Pancreas (tissue), 10 donors: ENCODE measurements around the gene CDC14B. TPM values are rescaled to one million over a fixed set of nuclear protein-coding genes. Genes with fewer than 3 reads are reported as not detected.

Source experiments
- ATAC-seq, 4 donors: fragments of 200-7000 bp; cut with Tn5 transposase; one replicate each; pipeline versions ENCODE4 v1.8.0 to v1.9.1; 2020; ENCODE audit warnings: mild to moderate bottlenecking in 4 of 4, moderate library complexity in 4 of 4
- DNase-seq, 6 donors: peaks; one replicate each; pipeline ENCODE4 v3.0.0-alpha.2; 2020
- FAIRE-seq: peaks from 2 replicates; lab custom pipeline; 2012; peaks lifted over from hg19 to GRCh38; lab: Jason Lieb, UNC
- H3K27ac ChIP-seq, 4 donors: fragments of 200-600 bp; sonication (generic); 1 replicate in 3 of 4; 2 replicates in 1 of 4; pipeline versions ENCODE4 v1.5.0 to v1.8.0; 2020
- H3K27me3 ChIP-seq, 4 donors: fragments of 200-600 bp; one replicate each; pipeline ENCODE4 v1.8.0; 2021
- H3K36me3 ChIP-seq, 3 donors: fragments of 200-600 bp; sonication (generic) in 1 of 3; one replicate each; pipeline versions ENCODE4 v1.5.0 to v1.8.0; 2020 to 2021
- H3K4me1 ChIP-seq, 3 donors: fragments of 200-600 bp; one replicate each; pipeline ENCODE4 v1.8.0; 2021
- H3K4me3 ChIP-seq, 4 donors: fragments of 200-600 bp; sonication (generic) in 2 of 4; one replicate each; pipeline versions ENCODE4 v1.5.0 to v1.8.0; 2020 to 2021
- H3K9me3 ChIP-seq, 4 donors: fragments of 200-600 bp; one replicate each; pipeline ENCODE4 v1.8.0; 2021
- WGBS, 2 donors: extraction: QIAGEN DNeasy Blood & Tissue Kit; methylation state at CpG; one replicate each; pipeline ENCODE4 v1.1.7; 2013; 5-methylcytosine and 5-hydroxymethylcytosine counted together
- intact Hi-C, 3 donors: fragments of 100-400 bp; cut with DNase I; formaldehyde crosslinking; loops; one replicate each; pipeline versions ENCODE4 v1.11.1 to v1.14.2; 2022
- polyA plus RNA-seq, 2 donors: library from polyadenylated mRNA; stranded (reverse); fragments of 200-250 nt; gene quantifications; one replicate each; pipeline ENCODE4 v1.2.3, GENCODE V29; 2013
- total RNA-seq, 6 donors: library from RNA; stranded (reverse); fragmentation: NEBNext Ultra II Directional in 4 of 6; extraction: Animal tissue kit (Norgen Biotek cat#: 25700) in 4 of 6; gene quantifications; one replicate each; pipeline versions ENCODE4 v1.2.1 to v1.2.4, GENCODE V29; 2021 to 2023
- TF ChIP-seq, protein P1 (sequence below), 4 donors: fragments of 200-600 bp; sonication (generic) in 3 of 4; IDR thresholded peaks; one replicate each; pipeline versions ENCODE4 v1.5.0 to v1.8.0; 2021; ENCODE audit warnings: antibody characterized with exemption in 4 of 4
- donor health status: healthy with polysubstance abuse.
- donor health status: DM: no; HTN: no; CAD: no; lungs with moderate emphysema.
- donor health status: DM: no; HTN: no; CAD: no.
- donor health status: control.
- donor health status: control.
- donor health status: Bipolar disorder and iron deficiency.
- donor health status: DM: yes; HTN: yes; CAD: no.
- donor health status: DM: no; HTN: no; CAD: no.
- donor health status: DM: no; HTN: no; CAD: no.
- donor health status: DM: yes; HTN: yes; CAD: no.

CDC14B gene
- total and polyA plus RNA-seq, 8 donors = 4.6 to 19.3 (median 11.4) TPM

DNA sequence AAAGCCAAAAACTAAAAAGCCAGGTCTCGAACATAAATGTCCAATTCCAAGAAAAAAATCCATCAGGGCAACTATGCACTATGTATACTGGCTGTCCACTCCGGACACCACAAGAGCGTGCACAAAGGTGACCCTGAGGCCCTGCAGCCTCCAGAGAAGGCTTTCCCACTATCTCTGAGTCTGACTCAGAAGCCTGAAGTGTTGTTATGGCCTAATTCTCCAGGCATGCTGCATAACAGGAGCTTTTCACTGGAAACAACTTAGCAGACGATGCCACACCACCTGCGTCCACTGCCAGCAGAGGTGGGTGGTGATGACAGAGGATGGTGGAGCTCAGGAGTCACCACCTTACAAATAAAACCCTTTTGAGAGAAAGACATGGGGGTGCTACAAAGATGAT lies 106.0 kb downstream of the CDC14B start:
- intact Hi-C loops = no loop called here
- no peaks in the 10 kb centered on the region for H3K27me3 ChIP-seq
- peaks cover 0 to 12% (median 0%) of the 10 kb centered on the region in 3 donors for H3K36me3 ChIP-seq
- 92 to 95% methylated on average over 5 of the region's 5 CpGs for WGBS, 2 donors
- no peak overlapping the region for H3K4me3 ChIP-seq
- TF ChIP-seq, protein P1, sequence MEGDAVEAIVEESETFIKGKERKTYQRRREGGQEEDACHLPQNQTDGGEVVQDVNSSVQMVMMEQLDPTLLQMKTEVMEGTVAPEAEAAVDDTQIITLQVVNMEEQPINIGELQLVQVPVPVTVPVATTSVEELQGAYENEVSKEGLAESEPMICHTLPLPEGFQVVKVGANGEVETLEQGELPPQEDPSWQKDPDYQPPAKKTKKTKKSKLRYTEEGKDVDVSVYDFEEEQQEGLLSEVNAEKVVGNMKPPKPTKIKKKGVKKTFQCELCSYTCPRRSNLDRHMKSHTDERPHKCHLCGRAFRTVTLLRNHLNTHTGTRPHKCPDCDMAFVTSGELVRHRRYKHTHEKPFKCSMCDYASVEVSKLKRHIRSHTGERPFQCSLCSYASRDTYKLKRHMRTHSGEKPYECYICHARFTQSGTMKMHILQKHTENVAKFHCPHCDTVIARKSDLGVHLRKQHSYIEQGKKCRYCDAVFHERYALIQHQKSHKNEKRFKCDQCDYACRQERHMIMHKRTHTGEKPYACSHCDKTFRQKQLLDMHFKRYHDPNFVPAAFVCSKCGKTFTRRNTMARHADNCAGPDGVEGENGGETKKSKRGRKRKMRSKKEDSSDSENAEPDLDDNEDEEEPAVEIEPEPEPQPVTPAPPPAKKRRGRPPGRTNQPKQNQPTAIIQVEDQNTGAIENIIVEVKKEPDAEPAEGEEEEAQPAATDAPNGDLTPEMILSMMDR (IDR thresholded peaks at IDR 0.05) = no peak
- ATAC-seq = peak in 2 of 4 donors; percentile 22 to 49
- no peaks in the 10 kb centered on the region for H3K4me1 ChIP-seq
- FAIRE-seq = no peak
- no peaks in the 10 kb centered on the region for H3K9me3 ChIP-seq
- no peak for DNase-seq
- peak overlapping the region in 1 of 4 donors; percentile 17 for H3K27ac ChIP-seq

DNA sequence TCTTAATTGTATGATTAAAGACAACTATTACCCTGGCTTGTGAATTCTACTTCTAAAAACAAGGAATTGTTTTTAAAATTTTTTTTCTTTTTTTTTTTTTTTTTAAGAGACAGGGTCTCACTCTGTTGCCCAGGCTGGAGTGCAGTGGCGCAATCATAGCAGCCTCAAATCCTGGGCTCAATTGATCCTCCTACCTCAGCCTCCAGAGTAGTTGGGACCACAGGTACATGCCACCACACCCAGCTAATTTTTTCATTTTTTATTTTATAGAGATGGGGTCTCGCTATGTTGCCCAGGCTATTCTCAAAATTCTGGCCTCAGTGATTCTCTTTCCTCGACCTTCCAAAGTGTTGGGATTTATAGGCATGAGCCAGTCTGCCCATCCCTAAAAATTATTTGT lies 107.4 kb downstream of the CDC14B start:
- H3K9me3 ChIP-seq = no peaks in the 10 kb centered on the region
- no peaks in the 10 kb centered on the region for H3K27me3 ChIP-seq
- TF ChIP-seq, protein P1 (IDR thresholded peaks at IDR 0.05) = no peak
- WGBS, 2 donors = 97 to 98% methylated on average over 3 of the region's 3 CpGs
- H3K4me3 ChIP-seq = no peak overlapping the region
- ATAC-seq (no peak), FAIRE-seq (no peak), DNase-seq (no peak)
- peaks cover 0 to 16% (median 0%) of the 10 kb centered on the region in 3 donors for H3K36me3 ChIP-seq
- no peaks in the 10 kb centered on the region for H3K4me1 ChIP-seq
- H3K27ac ChIP-seq = no peak overlapping the region
- intact Hi-C loops = no loop called here

DNA sequence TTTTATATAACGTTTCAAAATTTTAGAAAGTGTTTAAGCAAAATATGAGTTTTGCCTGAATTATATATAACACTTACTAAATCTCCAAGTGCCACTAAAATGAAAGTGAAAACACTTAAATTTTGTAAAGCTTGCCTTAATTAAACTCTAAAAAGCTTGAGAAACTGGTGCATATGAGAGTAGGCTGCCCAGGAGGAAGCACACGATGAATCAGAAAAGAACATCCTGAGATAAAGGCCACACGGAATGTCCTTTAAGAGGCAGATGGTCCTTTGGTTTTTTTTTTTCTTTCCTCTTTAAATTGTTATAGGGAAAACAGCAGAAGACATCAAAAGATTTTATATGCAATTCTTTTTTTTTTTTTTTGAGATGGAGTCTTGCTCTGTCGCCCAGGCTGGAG lies 109.4 kb downstream of the CDC14B start:
- TF ChIP-seq, protein P1 (IDR thresholded peaks at IDR 0.05) = no peak
- FAIRE-seq = no peak
- no peaks in the 10 kb centered on the region for H3K4me1 ChIP-seq
- 82 to 83% methylated on average over 3 to 4 of the region's 4 CpGs for WGBS, 2 donors
- peaks cover 0 to 16% (median 0%) of the 10 kb centered on the region in 3 donors for H3K36me3 ChIP-seq
- no peaks in the 10 kb centered on the region for H3K9me3 ChIP-seq
- no peaks in the 10 kb centered on the region for H3K27me3 ChIP-seq
- no peak overlapping the region for H3K27ac ChIP-seq
- no peak overlapping the region for H3K4me3 ChIP-seq
- intact Hi-C loops = no loop called here
- no peak for ATAC-seq
- DNase-seq = no peak

DNA sequence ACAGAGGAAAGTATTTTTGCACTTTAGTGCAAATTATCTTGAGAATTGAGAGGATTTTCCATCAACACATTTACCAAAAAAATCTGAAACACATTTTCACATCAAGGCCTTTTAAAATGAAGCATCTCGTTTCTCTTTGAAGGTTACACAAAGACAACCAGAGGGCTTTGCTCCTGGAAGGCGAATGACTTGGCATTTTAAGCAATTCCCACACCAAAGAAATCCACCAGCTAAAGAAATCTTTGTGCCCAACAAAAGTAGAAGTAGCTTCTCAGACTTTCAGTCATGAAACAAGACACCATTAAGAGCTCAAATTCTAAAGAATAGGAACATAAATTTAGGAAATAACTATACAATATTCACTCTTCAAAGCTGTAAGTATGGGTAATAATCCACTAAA lies 109.8 kb downstream of the CDC14B start:
- Histone ChIP-seq H3K27ac (no peak overlapping the region), H3K9me3 (no peaks in the 10 kb centered on the region), H3K4me3 (no peak overlapping the region), H3K4me1 (no peaks in the 10 kb centered on the region), H3K27me3 (no peaks in the 10 kb centered on the region), H3K36me3 (peaks cover 0 to 12% (median 0%) of the 10 kb centered on the region in 3 donors)
- FAIRE-seq (no peak), DNase-seq (no peak), ATAC-seq (no peak)
- TF ChIP-seq, protein P1 (IDR thresholded peaks at IDR 0.05) = no peak
- intact Hi-C loops = no loop called here
- WGBS, 2 donors = 70 to 75% methylated on average over 2 of the region's 2 CpGs

DNA sequence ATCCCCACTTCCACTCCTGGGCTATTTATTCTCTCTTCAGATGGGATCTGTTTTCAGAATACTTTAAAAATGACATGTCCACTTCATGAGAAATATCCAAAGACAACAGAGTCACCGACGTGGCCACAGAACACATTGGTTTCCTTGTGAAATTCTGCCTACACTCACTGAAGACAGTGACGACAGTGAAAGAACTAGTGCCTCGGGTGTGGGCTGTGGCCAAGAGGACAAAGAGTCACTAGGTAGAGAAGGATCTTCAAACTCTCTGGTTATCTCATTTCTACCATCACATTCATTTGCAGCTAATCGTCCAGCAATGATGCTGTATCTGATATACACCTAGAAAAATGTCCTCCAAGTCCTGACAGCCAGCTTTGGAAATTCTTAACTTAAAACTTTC lies 110.6 kb downstream of the CDC14B start:
- TF ChIP-seq, protein P1 (IDR thresholded peaks at IDR 0.05) = no peak
- WGBS, 2 donors = 89 to 92% methylated on average over 5 of the region's 5 CpGs

More for the DNA sequence above, 110.6 kb downstream of the CDC14B start:
- Histone ChIP-seq H3K4me3 (no peak overlapping the region), H3K27me3 (no peaks in the 10 kb centered on the region), H3K9me3 (no peaks in the 10 kb centered on the region), H3K4me1 (no peaks in the 10 kb centered on the region), H3K36me3 (peaks cover 0 to 7% (median 0%) of the 10 kb centered on the region in 3 donors), H3K27ac (no peak overlapping the region)
- intact Hi-C loops = no loop called here
- no peak for ATAC-seq
- no peak for DNase-seq
- no peak for FAIRE-seq
